Measurements from ENCODE around the gene SLC27A1. TPM values are rescaled to one million over a fixed set of nuclear protein-coding genes. Genes with fewer than 3 reads are reported as not detected.

SLC27A1 gene
- total and polyA plus RNA-seq, 9 of the 15 experiments (the other 6 are each of a cell fraction or from before 2014, with no cell fraction given), result 0.06 to 3.0 (median 1.1) TPM

GRCh38 chr19:17470068-17470841, at the start of gene SLC27A1 (continued):
- TF ChIP-seq, protein P1, sequence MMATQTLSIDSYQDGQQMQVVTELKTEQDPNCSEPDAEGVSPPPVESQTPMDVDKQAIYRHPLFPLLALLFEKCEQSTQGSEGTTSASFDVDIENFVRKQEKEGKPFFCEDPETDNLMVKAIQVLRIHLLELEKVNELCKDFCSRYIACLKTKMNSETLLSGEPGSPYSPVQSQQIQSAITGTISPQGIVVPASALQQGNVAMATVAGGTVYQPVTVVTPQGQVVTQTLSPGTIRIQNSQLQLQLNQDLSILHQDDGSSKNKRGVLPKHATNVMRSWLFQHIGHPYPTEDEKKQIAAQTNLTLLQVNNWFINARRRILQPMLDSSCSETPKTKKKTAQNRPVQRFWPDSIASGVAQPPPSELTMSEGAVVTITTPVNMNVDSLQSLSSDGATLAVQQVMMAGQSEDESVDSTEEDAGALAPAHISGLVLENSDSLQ (IDR thresholded peaks at IDR 0.05), result peak; percentile 98
- TF ChIP-seq TARDBP (IDR thresholded peaks at IDR 0.05) (no peak), CCAR2 (IDR thresholded peaks at IDR 0.05; ENCODE audit: low read depth, low read length) (no peak), ZNF695 (CRISPR knock-in tag; IDR thresholded peaks at IDR 0.05) (0 out of 2 replicates have a peak, but pooled peaks have one; percentile 39), PRPF4 (IDR thresholded peaks at IDR 0.05; ENCODE audit: insufficient read depth, low read depth, low read length, poor library complexity, severe bottlenecking) (no peak), CCNT2 (IDR thresholded peaks at IDR 0.05; ENCODE audit: borderline replicate concordance, extremely low read depth, insufficient read length, low read depth, low read length) (peak; percentile 49), MTA1 (IDR thresholded peaks at IDR 0.05; ENCODE audit: borderline replicate concordance) (no peak), BRCA1 (IDR thresholded peaks at IDR 0.05) (no peak), BRCA1 (CRISPR knock-in tag; IDR thresholded peaks at IDR 0.05) (no peak), NFATC3 (IDR thresholded peaks at IDR 0.05) (no peak), MAFG (tag; conservative IDR thresholded peaks at IDR 0.05) (no peak), BDP1 (IDR thresholded peaks at IDR 0.05; ENCODE audit: insufficient read depth, insufficient read length) (no peak), NCOA6 (IDR thresholded peaks at IDR 0.05) (no peak), TEAD2 (tag; IDR thresholded peaks at IDR 0.05) (no peak), RBM39 (optimal IDR thresholded peaks at IDR 0.05; ENCODE audit: low read depth, low read length) (no peak)
- TF ChIP-seq, protein P2, sequence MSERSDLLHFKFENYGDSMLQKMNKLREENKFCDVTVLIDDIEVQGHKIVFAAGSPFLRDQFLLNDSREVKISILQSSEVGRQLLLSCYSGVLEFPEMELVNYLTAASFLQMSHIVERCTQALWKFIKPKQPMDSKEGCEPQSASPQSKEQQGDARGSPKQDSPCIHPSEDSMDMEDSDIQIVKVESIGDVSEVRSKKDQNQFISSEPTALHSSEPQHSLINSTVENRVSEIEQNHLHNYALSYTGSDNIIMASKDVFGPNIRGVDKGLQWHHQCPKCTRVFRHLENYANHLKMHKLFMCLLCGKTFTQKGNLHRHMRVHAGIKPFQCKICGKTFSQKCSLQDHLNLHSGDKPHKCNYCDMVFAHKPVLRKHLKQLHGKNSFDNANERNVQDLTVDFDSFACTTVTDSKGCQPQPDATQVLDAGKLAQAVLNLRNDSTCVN (CRISPR knock-in tag; IDR thresholded peaks at IDR 0.05), result peak; percentile 95
- TF ChIP-seq, protein P3, sequence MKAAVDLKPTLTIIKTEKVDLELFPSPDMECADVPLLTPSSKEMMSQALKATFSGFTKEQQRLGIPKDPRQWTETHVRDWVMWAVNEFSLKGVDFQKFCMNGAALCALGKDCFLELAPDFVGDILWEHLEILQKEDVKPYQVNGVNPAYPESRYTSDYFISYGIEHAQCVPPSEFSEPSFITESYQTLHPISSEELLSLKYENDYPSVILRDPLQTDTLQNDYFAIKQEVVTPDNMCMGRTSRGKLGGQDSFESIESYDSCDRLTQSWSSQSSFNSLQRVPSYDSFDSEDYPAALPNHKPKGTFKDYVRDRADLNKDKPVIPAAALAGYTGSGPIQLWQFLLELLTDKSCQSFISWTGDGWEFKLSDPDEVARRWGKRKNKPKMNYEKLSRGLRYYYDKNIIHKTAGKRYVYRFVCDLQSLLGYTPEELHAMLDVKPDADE (conservative IDR thresholded peaks at IDR 0.05; ENCODE audit: control insufficient read depth, low read depth, low read length), result peak; percentile 44; the same call in 1 of the 2 replicates
- TF ChIP-seq, protein P4, sequence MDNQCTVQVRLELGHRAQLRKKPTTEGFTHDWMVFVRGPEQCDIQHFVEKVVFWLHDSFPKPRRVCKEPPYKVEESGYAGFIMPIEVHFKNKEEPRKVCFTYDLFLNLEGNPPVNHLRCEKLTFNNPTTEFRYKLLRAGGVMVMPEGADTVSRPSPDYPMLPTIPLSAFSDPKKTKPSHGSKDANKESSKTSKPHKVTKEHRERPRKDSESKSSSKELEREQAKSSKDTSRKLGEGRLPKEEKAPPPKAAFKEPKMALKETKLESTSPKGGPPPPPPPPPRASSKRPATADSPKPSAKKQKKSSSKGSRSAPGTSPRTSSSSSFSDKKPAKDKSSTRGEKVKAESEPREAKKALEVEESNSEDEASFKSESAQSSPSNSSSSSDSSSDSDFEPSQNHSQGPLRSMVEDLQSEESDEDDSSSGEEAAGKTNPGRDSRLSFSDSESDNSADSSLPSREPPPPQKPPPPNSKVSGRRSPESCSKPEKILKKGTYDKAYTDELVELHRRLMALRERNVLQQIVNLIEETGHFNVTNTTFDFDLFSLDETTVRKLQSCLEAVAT (IDR thresholded peaks at IDR 0.05), result 0 out of 4 replicates have a peak, but pooled peaks of 1 of the 2 experiments have one; percentile 16
